ENCODE measurements around the gene KRTAP5-1. TPM values are rescaled to one million over a fixed set of nuclear protein-coding genes. Genes with fewer than 3 reads are reported as not detected.

Gene KRTAP5-1
- polyA plus RNA-seq, 3 donors: 0.13 to 0.64 (median 0.48) TPM

DNA sequence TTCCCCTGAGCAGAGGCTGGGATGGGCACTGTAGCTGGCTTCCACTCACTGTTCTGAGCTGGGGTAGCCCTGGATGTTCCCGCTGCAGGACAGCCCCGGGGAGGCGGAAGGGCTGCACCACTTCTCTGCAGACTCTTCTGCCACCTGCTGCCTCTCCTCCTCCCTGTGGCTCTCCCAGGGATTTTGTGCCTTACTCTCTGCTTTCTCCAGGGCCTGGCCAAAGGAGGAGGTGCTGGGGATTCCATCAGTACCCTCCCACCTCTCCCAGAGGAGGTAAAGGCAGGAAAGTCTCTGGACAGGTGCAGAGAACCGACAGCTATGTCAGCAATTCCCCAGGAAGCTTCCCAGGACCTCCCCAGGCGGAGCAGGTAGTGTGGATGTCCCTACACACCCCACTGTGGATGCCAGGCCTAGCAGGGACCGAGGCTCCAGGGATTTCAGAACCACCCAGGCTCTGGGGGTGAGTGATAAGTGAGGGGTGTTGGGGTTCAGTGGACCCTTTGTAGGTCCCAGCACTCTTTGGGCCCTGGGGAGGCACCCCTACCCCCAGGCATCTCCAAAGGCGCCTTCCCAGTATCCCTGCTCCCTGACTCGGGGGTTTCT is 24.3 kb downstream of the KRTAP5-1 start:
- no peak for DNase-seq

DNA sequence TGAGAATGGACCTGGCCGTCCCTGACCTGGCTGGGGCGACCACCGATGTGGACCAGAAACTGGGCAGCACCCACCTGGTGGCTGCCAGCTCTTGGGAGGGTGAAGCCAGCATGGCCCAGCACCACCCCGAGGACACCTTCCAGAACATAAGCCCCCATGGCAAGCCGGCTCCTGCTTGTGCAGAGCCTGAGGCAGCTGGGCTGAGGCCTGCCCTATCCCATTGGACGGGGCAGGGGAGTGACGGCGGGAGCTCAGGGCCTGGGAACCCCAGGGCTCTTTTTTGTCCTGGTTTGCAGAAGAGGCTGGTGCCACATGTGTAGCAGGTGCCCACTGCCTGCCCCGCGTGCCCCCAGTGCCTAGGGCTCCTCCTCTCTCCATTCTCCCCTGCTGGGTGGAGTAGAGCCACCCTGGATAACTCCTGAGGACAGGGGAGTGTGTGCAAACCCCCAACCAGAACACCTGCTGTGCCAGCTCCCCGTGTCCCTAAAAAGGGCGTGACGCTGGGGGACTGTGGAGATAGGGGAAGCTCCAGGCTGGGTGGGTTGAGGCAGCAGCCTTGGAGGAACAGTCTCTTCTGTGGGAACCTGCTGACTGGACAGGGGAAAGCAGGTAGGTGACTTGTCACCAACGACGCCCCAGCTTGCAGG is 25.0 kb downstream of the KRTAP5-1 start:
- DNase-seq: no peak

DNA sequence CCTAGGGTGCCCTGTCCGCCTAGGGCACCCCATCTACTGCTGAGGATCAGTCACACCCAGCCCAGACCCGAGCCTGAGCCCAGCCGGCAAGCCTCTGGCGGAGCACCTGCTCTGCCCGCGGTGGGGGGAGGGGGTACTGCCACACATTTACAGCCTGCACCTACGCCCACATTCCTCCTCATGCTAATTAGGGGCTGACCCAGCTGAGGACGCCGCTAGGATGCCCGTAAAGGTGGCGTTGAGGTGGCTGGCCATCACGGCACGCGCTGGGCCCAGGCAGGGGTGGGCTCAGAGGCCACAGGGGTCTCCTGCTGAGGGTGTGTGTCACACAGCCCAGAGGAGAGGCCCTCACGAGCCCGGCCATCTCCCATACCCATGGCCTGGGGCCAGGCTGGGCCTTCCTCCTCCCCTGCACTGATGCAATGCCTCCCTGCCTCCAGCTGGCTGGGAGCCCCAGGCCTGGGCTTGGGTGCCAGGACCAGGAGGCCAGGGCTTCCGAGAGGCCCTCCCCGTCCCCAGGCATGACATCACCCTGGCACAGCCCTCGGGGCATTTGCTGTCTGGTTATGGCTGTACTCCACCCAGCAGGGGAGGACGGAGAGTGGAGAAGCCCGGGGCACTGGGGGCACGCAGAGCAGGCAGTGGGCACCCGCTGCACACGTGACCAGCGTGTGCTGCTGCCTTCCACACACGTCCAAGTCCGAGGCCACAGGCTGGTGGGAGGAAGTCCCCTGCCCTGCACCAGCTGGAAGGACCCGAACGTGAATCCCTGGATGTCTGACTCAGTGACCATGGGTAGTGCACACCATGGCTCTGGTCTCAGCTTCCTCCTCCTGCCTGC is 25.8 kb downstream of the KRTAP5-1 start:
- no peak for DNase-seq

DNA sequence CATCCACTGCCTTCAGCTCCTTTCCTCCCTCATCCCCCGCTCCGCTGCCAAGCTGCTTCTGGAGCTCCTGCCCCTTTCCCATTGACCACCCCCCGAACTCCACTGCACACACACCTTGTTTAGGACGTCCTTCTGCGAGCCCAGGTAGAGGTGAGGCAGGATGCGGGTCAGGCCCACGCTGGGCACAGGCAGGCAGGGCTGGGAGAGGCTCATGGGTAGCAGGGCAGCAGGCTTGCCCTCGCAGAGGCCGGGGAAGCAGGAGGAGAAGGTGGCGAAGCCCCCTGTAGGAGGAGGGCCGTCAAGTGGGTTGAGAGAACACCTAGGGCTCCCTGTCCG is 26.3 kb downstream of the KRTAP5-1 start:
- DNase-seq: no peak

DNA sequence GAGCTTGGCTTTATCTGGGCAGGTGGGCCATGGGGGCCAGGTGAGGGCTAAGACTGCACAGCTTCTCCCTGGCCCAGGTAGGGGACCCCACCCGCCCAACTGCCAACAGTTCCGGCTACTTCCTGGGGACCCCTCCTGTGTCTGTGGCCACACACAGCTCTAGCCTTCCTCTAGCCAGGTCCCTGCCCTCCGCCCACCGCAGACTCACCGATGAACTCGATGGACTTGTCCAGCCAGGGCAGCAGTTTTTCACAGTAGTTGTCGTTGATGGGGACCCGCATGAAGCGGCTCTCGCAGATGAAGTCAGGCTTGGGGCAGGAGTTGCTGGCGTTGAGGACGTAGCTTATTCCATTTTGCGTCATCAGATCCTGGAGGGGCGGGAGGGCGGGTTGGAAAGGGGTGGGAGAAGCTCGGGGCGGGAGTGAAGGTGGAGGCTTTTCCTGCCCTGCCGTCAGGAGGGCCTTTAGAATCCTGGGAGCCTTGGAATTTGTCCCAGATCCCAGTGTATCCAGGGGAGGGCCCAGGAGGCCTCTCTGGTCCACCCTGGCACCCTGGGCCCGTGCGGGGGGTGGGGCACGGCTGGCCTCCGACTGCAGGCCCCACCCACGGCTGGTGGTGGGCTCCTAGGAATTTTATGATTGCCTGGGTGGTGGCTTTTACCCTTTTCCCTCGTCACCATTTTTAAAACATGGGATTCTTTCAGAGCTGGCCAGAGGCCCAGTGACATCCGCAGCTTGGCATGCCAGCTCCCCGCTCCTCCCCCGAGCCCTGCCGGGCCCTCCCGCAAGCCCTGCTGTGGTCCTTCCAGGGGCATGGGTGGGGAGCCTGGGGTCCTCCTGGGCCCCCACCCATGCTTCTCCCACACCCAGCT is 26.9 kb downstream of the KRTAP5-1 start:
- DNase-seq: no peak

DNA sequence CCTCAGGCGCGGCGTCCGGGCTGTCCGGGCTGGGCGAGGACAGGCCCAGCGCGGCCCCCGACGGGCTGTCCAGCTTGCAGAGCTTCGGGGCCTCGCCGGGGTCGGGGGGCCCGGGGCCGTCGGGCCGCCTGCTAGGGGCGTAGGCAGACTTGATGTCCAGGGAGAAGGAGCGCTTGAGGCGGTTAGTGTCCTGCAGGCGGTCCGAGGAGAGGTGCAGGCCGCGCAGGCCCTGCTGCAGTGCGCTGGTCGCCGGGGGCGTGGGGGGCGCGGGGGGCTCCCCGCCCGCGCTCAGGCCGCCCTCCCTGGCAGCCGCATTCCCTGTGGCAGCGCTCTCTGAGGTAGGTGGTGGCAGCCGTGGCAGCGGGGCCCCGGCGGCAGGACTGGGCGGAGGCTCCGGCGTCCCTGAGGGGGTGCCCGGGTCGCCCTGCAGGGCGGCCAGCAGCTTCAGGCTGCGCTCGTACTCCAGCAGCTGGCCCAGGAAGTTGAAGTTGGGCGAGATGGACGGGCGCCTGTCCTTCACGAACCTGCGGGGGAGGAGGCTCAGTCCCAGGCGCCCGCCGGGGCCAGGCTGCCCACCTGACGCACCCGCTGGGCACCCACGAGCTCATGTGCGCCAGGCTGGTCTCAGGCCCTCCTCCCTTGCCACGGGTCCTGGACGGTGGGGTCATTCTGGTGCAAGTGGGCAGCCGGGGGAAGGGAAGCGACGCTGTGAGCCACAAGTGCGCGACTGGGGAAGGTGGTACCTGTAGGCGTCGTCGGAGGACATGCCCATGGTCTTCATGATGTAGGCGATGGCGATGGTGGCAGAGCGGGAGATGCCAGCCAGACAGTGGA is 27.8 kb downstream of the KRTAP5-1 start:
- no peak for DNase-seq

DNA sequence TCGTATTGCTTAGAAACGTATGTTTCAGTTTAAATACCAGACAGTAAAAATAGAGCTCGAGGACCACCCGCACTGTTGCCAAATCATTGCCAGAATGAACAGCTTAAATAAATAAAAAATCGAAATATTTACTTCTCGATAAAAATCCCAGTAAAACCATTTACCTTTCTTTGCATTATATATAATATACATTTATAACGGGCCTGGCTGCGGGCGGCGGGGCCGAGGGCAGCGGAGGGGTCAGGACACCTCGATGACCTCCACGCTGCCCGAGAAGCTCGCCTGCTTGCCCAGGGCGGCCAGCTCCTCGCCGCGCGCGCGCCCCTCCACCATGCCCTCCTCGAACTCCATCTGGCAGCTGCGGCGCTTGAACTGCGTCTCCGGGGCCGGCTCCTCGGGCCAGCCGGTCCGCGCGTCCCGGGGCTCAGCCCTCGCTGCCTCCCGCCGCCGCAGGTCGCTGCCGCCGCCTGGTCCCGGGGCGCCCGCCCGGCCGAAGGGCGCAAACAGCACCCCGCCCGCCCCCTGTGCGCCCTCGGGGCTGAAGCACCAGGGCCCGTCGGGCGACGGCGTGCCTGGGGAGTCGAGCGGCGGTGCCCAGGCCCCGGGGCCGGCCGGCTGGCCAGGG is 28.7 kb downstream of the KRTAP5-1 start:
- DNase-seq: no peak

DNA sequence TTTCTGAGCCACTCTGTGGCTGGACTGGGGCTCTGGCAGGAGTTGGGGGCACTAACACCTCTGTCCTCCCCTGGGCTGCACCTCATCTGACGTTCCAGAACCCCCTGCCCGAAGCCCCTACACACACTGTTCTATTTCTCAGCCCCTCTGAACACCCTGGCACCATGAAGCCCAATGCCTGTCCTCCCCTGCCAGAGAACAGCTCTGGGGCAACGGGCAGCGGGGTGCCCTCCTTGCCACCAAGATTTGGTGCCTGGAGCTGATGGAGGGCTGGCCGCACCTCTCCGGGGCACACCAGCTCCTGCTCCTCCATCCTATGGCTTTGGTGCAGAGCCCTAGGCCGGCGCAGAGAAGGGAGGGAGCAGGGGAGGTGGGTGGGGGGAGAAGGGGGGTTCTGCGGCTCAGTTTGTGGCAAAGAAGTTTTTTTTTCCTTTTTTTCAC is 29.4 kb downstream of the KRTAP5-1 start:
- no peak for DNase-seq

DNA sequence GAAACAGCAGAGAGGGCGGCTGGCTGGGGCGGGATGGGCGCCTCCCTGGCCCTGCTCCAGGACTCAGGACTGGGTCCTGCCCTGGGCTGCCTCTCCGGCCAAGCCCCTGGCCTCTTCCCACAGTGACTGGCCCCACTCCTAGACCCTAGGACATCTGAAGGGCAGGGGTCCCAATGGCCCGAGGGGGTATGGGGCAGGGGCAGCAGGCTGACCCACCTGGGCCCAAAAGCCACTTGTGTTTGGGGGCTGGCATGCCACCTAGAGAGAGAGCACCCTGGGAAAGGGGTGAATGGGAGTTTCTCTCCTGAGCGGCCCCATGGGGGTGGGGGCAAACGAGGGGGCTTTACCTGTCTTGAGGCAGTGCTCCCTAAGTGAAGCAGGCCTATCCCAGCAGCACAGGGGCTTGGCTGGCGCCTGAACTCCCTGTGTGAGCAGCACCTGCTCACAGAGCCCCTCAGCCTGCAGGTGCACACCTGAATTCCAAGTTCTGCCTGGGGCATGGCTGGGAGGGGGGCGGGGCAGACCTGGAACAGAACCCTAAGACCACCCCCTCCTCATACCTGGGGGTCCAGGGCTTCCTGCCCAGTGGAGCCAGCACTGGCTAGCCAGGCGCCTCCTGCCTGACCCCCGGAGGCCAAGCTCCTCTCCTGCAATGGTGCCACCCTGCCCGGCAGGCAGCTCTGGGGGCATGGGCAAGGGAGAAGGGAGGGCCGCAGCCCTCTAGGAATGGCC is 29.9 kb downstream of the KRTAP5-1 start:
- DNase-seq: no peak

DNA sequence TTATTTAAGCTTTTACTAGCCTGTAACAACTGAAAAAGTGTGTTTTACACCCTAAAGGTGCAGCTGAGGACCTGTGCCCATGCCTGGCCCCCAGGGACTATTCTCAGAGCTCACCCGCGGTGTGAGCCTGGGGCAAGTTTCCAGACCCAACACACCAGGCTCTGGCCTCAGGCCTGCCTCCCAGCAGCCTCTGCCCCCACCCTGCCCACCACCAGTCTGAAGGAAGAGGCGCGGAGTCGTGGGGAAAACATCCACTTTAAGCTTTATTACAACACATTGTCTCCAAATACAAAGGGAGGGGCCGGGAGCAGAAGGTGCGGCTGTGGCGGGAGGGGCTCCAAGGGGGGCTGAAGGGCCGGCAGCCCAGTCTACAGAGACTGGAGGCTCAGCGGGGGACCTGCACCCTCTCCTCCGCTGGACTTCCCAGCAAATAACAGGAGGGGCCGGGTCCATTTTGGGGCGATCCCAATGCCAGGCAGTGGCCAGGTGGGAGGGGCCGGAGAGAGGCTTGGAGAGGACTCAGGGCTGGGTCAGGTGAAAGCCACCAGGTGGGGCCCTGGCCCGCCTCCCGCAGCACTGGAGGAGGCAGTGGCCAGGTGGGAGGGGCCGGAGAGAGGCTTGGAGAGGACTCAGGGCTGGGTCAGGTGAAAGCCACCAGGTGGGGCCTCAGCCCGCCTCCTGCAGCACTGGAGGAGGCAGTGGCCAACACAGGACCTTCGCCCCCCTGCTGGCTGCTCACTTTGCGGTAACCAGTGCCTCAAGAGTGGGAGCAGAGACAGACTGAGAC is 31.1 kb downstream of the KRTAP5-1 start:
- no peak for DNase-seq

DNA sequence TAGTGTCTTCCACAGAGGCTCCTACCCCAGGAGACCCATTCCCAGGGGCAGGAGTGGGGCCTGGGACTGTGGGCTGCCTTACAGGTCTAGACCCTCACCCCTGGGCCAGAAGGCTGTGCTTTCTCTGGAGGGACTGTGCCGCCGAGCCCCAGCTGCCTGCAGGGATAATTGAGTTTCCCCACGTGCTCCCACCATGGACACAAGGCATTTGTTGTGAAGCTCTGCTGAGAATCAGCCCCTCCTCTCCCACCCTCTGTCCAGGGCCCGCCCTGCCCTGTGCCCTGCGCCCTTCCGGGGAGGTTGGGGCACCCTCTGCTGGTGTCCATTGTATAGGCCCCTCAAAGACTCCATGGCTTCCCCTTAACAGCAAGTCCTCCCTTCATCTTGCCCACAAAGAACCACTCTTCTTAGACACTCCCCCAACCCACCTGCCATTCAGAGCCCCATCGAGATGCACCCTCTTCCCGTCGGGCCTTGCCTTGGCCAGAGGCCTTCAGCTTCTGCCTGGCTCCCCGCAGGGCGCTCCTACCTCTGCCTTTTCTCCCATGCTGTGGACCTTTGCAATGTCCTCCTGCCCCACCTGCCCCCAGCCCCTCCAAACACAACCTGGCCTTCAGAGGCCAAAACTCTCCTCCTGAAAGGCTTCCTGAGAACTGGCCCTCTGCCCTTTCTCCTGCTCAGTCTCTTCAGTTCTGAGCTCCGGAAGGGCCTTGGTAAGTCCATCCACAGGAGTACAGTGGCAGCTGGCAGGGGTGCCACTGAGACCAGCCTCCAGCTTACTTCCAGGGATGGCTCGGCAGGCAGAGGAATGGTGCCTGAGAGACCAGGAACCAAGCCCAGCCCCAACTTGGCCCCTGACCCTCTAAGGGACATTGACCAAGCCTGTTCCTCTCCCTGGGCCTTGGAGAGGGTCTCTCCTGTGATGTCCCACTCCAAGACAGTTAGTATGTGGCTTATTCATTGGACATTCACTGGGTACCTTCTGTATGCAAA is 35.4 kb downstream of the KRTAP5-1 start:
- no peak for DNase-seq

DNA sequence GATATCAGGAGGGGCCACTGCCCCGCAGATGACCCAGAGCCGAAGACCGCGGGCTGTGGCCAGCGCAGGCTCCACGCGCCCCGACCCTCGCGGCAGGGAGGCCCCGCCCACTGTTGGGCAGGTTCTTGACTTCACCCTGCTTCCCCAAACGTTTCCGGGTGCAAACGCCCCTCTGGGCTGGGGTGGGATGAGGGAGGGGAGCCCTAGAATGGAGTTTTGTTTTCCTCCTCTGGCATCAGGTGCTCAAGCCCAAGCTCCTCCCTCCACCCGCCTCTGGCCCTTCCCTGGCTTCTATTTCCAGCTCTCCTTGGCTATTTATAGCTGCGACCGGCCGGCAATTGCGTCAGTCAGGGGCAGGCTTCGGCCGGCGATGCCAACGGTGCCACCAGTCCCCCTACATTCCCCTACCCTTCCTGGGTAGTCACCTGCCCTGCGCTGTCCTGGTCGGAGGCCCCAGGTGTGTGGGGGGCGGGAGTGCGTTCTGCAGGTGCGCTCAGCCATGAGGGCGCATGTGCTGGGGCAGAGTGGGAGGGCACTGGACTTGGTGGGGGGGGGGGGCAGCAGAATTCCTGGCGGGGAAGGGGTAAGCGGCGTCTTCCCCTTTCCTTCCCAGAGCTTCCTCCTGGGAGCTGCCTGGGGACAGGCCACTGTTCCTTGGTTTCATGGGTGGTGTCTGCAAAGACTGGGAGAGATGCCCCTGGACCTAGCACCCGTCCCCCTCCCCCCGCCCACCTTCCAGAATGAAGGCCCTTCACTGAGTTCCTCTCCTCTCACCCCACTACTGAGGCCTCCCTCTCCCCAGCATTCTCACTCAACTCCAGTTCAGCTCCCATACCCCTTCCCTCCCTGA is 36.6 kb downstream of the KRTAP5-1 start:
- DNase-seq: peak; percentile 81

DNA sequence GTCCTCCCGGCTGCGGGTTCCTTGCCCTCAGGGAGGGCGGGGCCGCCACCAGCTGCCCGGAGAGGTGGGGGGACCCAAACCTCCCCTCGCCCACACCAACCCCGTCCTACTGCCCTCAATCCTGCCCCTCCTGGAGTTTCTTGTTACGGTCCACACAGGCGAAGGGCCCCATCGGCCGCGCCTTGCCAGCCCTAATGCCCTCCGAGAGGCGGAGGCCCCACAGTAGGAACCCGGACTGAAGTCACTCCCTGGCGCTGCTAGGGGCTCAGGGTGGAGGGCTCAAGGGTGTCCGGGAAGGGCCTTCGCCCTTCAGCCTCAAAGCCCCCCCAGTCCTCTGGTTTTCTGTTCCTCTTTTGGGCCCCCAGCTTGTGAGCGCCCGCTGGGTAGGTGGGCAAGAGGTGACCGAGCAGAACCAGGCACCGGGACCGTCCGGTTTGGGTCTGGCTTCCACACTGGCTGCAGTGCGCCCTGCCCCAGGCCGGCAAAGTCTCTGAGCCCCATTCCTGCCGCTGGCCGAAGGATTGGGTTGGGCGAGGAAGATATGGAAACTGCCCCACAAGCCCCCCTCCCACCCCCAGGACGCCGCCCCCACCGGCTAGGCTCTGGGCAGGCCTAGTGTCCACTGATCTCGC is 37.5 kb downstream of the KRTAP5-1 start:
- no peak for DNase-seq

DNA sequence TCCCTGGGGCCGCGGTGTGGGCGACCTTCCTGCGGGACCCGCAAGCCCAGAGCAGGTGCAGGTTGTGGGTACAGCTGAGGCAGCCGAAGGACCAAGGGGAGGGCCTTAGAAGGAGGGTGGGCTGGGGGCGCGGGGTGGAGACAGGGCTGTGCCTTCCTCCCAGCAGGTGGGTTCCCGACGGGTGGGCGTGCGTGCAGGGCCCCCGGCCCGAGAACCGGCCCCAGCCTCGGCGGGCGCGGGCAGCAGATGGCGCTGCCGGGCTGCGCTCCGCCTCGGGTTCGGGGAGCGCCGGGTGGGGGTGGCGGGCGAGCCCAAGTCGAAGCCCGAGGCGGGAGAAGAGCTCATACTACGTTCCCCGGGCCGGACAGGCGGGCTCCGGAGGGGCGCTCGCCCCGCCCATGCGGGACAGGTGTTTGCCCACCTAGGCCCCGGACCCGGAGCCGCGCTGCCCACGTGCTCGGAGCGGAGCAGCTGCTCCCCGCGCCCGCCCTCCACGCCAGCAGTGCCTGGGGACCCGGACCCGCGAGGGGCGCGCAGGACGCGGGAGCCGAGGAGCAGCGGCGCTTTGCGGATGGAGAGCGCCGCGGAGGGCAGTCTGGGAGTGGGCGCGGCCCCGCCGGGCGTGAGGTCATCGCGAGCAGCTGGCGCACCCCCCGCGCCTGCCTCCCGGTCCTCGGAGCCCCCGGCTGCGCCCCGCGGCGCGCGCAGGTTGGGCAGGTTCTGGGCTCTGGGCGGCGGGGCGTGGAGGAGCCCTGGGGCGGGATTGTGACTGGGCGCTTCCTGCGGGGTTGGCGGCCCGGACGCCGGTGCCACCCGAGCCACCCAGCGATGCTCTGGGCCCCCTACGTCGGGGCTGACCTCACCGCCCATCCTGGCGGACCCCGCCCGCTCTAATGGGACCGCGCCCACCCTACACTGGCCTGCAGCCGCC is 38.3 kb downstream of the KRTAP5-1 start:
- DNase-seq: no peak

DNA sequence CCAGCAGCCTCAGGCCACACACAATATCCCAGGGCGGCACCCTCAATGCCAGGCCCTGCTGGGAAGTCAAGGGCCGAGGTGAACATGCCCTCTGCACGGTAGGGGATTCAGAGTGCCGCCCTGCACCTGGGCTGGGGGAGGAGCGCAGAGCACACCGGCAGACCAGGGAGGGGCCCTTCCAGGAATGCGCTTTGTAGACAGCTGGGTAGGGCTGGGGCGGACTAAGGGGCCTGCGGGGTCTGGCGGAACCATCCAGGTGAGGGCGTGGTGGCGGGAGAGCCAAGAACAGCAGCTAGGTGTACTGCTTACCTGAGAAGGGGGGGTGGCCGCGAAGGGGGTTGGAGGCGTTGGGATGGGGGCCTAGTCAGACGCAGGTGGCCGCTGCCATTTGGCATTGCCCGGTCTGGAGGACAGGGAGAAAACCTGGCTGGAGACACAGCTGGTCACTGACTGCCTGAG is 39.0 kb downstream of the KRTAP5-1 start:
- DNase-seq: no peak

Measured in renal pelvis (tissue), 4 donors.